NB4 (cell line): ENCODE results near the gene BST1.

ENCODE experiments used
- DNase-seq: peaks from one replicate; pipeline ENCODE4 v3.0.0; 2010; ENCODE audit warnings: low read depth
- H3K4me3 ChIP-seq: one replicate; pipeline ENCODE4 v1.5.1; 2011; ENCODE audit warnings: mild to moderate bottlenecking, low read depth, low read length, moderate library complexity
- CTCF ChIP-seq: IDR thresholded peaks from one replicate; pipeline ENCODE4 v1.5.1; 2012; ENCODE audit warnings: low read depth, low read length
- MAX ChIP-seq: IDR thresholded peaks from 2 replicates; pipeline ENCODE4 v1.6.1; 2011; ENCODE audit warnings: low read depth, low read length
- MYC ChIP-seq: IDR thresholded peaks from 2 replicates; pipeline ENCODE4 v1.6.1; 2011; ENCODE audit warnings: low read depth, low read length
- POLR2A ChIP-seq: IDR thresholded peaks from 2 replicates; pipeline ENCODE4 v1.6.1; 2011; ENCODE audit warnings: mild to moderate bottlenecking; ENCODE audit not compliant: insufficient read length; ENCODE audit errors: extremely low read depth

BST1 gene

GRCh38 chr4:15740764-15741404 is 38.0 kb downstream of the BST1 start:
- TF ChIP-seq MYC (no peak), CTCF (no peak), MAX (no peak), POLR2A (no peak)
- no peak overlapping the region for H3K4me3 ChIP-seq
- DNase-seq: peak; percentile 63

GRCh38 chr4:15742083-15742582 is 39.3 kb downstream of the BST1 start:
- DNase-seq: no peak
- no peak for TF ChIP-seq CTCF
- TF ChIP-seq MAX: no peak
- no peak for TF ChIP-seq MYC
- no peak for TF ChIP-seq POLR2A
- H3K4me3 ChIP-seq: no peak overlapping the region

GRCh38 chr4:15742637-15743036 is 39.8 kb downstream of the BST1 start:
- no peak for DNase-seq
- TF ChIP-seq POLR2A: no peak
- no peak for TF ChIP-seq MAX
- TF ChIP-seq CTCF: no peak
- no peak for TF ChIP-seq MYC
- H3K4me3 ChIP-seq: no peak overlapping the region

GRCh38 chr4:15744016-15744545 is 41.2 kb downstream of the BST1 start:
- no peak overlapping the region for H3K4me3 ChIP-seq
- no peak for DNase-seq
- no peak for TF ChIP-seq CTCF
- no peak for TF ChIP-seq POLR2A
- no peak for TF ChIP-seq MAX
- no peak for TF ChIP-seq MYC

GRCh38 chr4:15746110-15746509 is 43.2 kb downstream of the BST1 start:
- TF ChIP-seq POLR2A (no peak), MYC (no peak), CTCF (no peak)
- no peak overlapping the region for H3K4me3 ChIP-seq
- DNase-seq: no peak

GRCh38 chr4:15749001-15749400 is 46.1 kb downstream of the BST1 start:
- DNase-seq: no peak
- no peak overlapping the region for H3K4me3 ChIP-seq
- no peak for TF ChIP-seq CTCF
- TF ChIP-seq MAX: no peak
- no peak for TF ChIP-seq POLR2A
- no peak for TF ChIP-seq MYC
